Peyer's patch (tissue), 4 donors: ENCODE results near the gene POFUT2. TPM values are rescaled to one million over a fixed set of nuclear protein-coding genes. Genes with fewer than 3 reads are reported as not detected.
A peak's percentile ranks its signal among the peaks of the same experiment; 100 is the strongest.

ENCODE experiments used
- DNase-seq, 3 donors: peaks; one replicate each; pipeline ENCODE4 v3.0.0-alpha.2; 2017 to 2019
- H3K27ac ChIP-seq, 4 donors: fragments of 200-600 bp; sonication (generic); one replicate each; pipeline ENCODE4 v1.5.1; 2016 to 2019
- H3K27me3 ChIP-seq, 2 donors: fragments of 200-600 bp; sonication (generic); one replicate each; pipeline ENCODE4 v1.5.1; 2019
- H3K36me3 ChIP-seq, 3 donors: fragments of 200-600 bp; sonication (generic); one replicate each; pipeline ENCODE4 v1.5.1; 2016 to 2019
- H3K4me1 ChIP-seq, 4 donors: fragments of 200-600 bp; sonication (generic); one replicate each; pipeline ENCODE4 v1.5.1; 2016 to 2019
- H3K4me3 ChIP-seq, 4 donors: fragments of 200-600 bp; sonication (generic); 1 replicate in 3 of 4; 2 replicates in 1 of 4; pipeline ENCODE4 v1.5.1; 2016 to 2019; ENCODE audit warnings: mild to moderate bottlenecking in 1 of 4
- H3K9me3 ChIP-seq, 4 donors: fragments of 200-600 bp; sonication (generic); one replicate each; pipeline ENCODE4 v1.5.1; 2016 to 2019; ENCODE audit warnings: mild to moderate bottlenecking in 1 of 4
- POLR2A ChIP-seq, 2 donors: fragments of 450-650 bp; IDR thresholded peaks; one replicate each; pipeline ENCODE4 v1.5.1; 2017; ENCODE audit warnings: antibody characterized with exemption in 2 of 2, mild to moderate bottlenecking in 2 of 2, moderate library complexity in 2 of 2
- total RNA-seq, 4 donors: library from RNA; depleted of rRNA; stranded (reverse); fragments of >200 nt; gene quantifications; one replicate each; pipeline ENCODE4 v1.1.0, GENCODE V29; 2016
- TF ChIP-seq, protein P1 (sequence below), 6 experiments: fragments of 450-650 bp in 4 of 6; fragments of 200-600 bp in 2 of 6; sonication (generic) in 1 of 6; IDR thresholded peaks; one replicate each; pipeline ENCODE4 v1.5.1; 2017 to 2019; ENCODE audit warnings: antibody characterized with exemption in 6 of 6, mild to moderate bottlenecking in 3 of 6, moderate library complexity in 1 of 6

Gene POFUT2
- total RNA-seq, 4 donors from 2014 or later = 25.6 to 76.4 (median 47.6) TPM

DNA sequence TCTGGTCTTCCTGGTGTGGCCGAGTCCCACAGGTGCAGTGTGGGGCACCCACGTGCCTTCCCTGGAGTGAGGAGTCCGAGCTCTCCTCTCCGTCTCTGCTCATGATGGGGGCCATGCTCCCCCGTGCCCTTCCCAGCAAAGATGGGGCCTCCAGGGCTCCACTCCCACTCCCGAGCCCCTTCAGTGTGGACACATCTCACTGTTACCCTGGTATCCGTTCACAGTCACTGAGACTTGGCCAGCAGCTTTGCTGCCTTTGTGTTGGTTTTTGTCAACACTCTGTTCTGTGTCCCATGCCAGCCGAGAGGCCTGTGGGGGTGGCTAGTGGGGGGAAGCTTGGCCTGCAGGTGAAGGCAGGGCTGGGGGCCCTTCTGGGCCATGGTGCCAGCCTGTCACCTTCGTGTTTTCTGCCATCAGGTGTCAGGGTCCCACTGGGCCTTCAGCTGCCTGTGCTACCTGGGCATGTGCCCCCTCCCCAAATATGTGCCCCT lies 46.9 kb upstream of the POFUT2 start:
- Histone ChIP-seq H3K4me3 (no peak overlapping the region), H3K4me1 (peaks cover 0 to 14% (median 0%) of the 10 kb centered on the region in 4 donors)

DNA sequence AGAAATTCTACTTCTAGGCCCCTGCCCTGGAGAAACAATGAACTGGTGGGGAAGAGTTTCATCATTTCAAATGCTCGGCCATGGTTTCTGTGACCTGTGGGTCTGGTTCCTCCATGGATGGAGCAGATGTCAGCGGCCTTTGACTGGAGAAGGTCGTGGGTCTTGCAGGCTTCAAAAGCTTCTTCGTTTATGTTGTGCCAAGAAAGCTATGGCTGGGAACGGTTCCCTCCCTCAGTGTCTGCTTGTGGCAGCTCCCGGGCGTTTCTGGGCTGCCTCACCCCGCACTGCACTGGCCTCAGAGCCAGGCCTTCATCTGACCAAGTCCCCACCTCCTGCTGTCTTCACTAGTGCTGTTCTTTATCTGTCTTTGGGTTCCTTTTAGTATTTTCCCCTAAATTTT lies 46.4 kb upstream of the POFUT2 start:
- H3K9me3 ChIP-seq = no peaks in the 10 kb centered on the region
- no peaks in the 10 kb centered on the region for H3K36me3 ChIP-seq
- H3K4me1 ChIP-seq = peaks cover 0 to 19% (median 0%) of the 10 kb centered on the region in 4 donors
- no peak overlapping the region for H3K4me3 ChIP-seq
- DNase-seq = peak in 1 of 3 donors; percentile 21
- no peak overlapping the region for H3K27ac ChIP-seq
- TF ChIP-seq, protein P1, sequence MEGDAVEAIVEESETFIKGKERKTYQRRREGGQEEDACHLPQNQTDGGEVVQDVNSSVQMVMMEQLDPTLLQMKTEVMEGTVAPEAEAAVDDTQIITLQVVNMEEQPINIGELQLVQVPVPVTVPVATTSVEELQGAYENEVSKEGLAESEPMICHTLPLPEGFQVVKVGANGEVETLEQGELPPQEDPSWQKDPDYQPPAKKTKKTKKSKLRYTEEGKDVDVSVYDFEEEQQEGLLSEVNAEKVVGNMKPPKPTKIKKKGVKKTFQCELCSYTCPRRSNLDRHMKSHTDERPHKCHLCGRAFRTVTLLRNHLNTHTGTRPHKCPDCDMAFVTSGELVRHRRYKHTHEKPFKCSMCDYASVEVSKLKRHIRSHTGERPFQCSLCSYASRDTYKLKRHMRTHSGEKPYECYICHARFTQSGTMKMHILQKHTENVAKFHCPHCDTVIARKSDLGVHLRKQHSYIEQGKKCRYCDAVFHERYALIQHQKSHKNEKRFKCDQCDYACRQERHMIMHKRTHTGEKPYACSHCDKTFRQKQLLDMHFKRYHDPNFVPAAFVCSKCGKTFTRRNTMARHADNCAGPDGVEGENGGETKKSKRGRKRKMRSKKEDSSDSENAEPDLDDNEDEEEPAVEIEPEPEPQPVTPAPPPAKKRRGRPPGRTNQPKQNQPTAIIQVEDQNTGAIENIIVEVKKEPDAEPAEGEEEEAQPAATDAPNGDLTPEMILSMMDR (IDR thresholded peaks at IDR 0.05) = no peak
- no peak for TF ChIP-seq POLR2A (IDR thresholded peaks at IDR 0.05)
- H3K27me3 ChIP-seq = no peaks in the 10 kb centered on the region

More for the DNA sequence above, 46.9 kb upstream of the POFUT2 start:
- Histone ChIP-seq H3K27ac (no peak overlapping the region), H3K9me3 (no peaks in the 10 kb centered on the region), H3K27me3 (no peaks in the 10 kb centered on the region), H3K36me3 (no peaks in the 10 kb centered on the region)
- DNase-seq = no peak
- TF ChIP-seq, protein P1 (IDR thresholded peaks at IDR 0.05) = no peak
- no peak for TF ChIP-seq POLR2A (IDR thresholded peaks at IDR 0.05)

GRCh38 chr21:45333583-45334121 lies 46.0 kb upstream of the POFUT2 start:
- no peak overlapping the region for H3K4me3 ChIP-seq
- peaks cover 0 to 20% (median 0%) of the 10 kb centered on the region in 4 donors for H3K4me1 ChIP-seq
- H3K9me3 ChIP-seq = no peaks in the 10 kb centered on the region
- H3K36me3 ChIP-seq = no peaks in the 10 kb centered on the region
- H3K27me3 ChIP-seq = no peaks in the 10 kb centered on the region
- TF ChIP-seq, protein P1 (IDR thresholded peaks at IDR 0.05) = no peak
- TF ChIP-seq POLR2A (IDR thresholded peaks at IDR 0.05) = no peak
- H3K27ac ChIP-seq = no peak overlapping the region
- peak in 1 of 3 donors; percentile 33 for DNase-seq

GRCh38 chr21:45332981-45333582 lies 45.4 kb upstream of the POFUT2 start:
- H3K27me3 ChIP-seq = no peaks in the 10 kb centered on the region
- no peaks in the 10 kb centered on the region for H3K36me3 ChIP-seq
- peak in 1 of 3 donors; percentile 42 for DNase-seq
- no peak for TF ChIP-seq POLR2A (IDR thresholded peaks at IDR 0.05)
- TF ChIP-seq, protein P1 (IDR thresholded peaks at IDR 0.05) = no peak
- H3K9me3 ChIP-seq = no peaks in the 10 kb centered on the region
- H3K4me1 ChIP-seq = peaks cover 0 to 20% (median 0%) of the 10 kb centered on the region in 4 donors
- no peak overlapping the region for H3K27ac ChIP-seq
- no peak overlapping the region for H3K4me3 ChIP-seq

GRCh38 chr21:45332415-45332814 lies 44.7 kb upstream of the POFUT2 start:
- TF ChIP-seq, protein P1 (IDR thresholded peaks at IDR 0.05) = no peak
- no peak for TF ChIP-seq POLR2A (IDR thresholded peaks at IDR 0.05)
- Histone ChIP-seq H3K27me3 (no peaks in the 10 kb centered on the region), H3K36me3 (no peaks in the 10 kb centered on the region), H3K4me3 (no peak overlapping the region), H3K4me1 (peaks cover 0 to 20% (median 0%) of the 10 kb centered on the region in 4 donors), H3K9me3 (no peaks in the 10 kb centered on the region), H3K27ac (no peak overlapping the region)
- no peak for DNase-seq
